Kidney (tissue), 14 donors: ENCODE measurements around the gene JADE2. TPM values are rescaled to one million over a fixed set of nuclear protein-coding genes. Genes with fewer than 3 reads are reported as not detected.

ENCODE experiments used
- DNase-seq, 5 donors: peaks; one replicate each; pipeline ENCODE4 v3.0.0-alpha.2; 2013 to 2020
- FAIRE-seq: peaks from 2 replicates; lab custom pipeline; 2012; peaks lifted over from hg19 to GRCh38; lab: Jason Lieb, UNC
- H3K27ac ChIP-seq, 2 donors: one replicate each; pipeline ENCODE4 v1.7.0; 2013; ENCODE audit warnings: low read depth in 2 of 2, low read length in 2 of 2, inconsistent platforms in 1 of 2
- H3K27me3 ChIP-seq: one replicate; pipeline ENCODE4 v1.7.1; 2013; ENCODE audit warnings: low read length, inconsistent platforms; ENCODE audit not compliant: control insufficient read depth, insufficient read depth
- H3K36me3 ChIP-seq, 3 donors: one replicate each; pipeline versions ENCODE4 v1.7.0 to v1.7.1; 2013; ENCODE audit warnings: low read length in 3 of 3, control low read depth in 1 of 3, inconsistent platforms in 1 of 3; ENCODE audit not compliant: insufficient read depth in 3 of 3, control insufficient read depth in 2 of 3
- H3K4me1 ChIP-seq, 3 donors: one replicate each; pipeline versions ENCODE4 v1.7.0 to v1.7.1; 2013; ENCODE audit warnings: low read length in 3 of 3, inconsistent platforms in 1 of 3, low read depth in 1 of 3; ENCODE audit not compliant: control insufficient read depth in 2 of 3, insufficient read depth in 2 of 3
- H3K4me3 ChIP-seq, 3 donors: one replicate each; pipeline versions ENCODE4 v1.7.0 to v1.8.1; 2013; ENCODE audit warnings: low read length in 3 of 3, control low read depth in 1 of 3, inconsistent platforms in 1 of 3
- H3K9ac ChIP-seq, 3 donors: one replicate each; pipeline versions ENCODE4 v1.7.0 to v1.7.1; 2013; ENCODE audit warnings: low read length in 3 of 3, control low read depth in 1 of 3, inconsistent platforms in 1 of 3
- H3K9me3 ChIP-seq, 3 donors: one replicate each; pipeline versions ENCODE4 v1.7.0 to v1.7.1; 2013; ENCODE audit warnings: low read length in 3 of 3, control low read depth in 1 of 3, inconsistent platforms in 1 of 3; ENCODE audit not compliant: control insufficient read depth in 2 of 3, insufficient read depth in 1 of 3
- CTCF ChIP-seq: IDR thresholded peaks from 3 replicates; pipeline ENCODE4 v1.5.1; 2012; ENCODE audit warnings: mild to moderate bottlenecking, moderate library complexity, borderline replicate concordance; ENCODE audit not compliant: insufficient read depth; ENCODE audit errors: extremely low read depth
- intact Hi-C: fragments of 100-400 bp; cut with DNase I; formaldehyde crosslinking; loops from one replicate; pipeline ENCODE4 v1.11.1; 2022
- polyA plus RNA-seq: library from polyadenylated mRNA; stranded (reverse); fragments of 350-450 nt; fragmentation: Illumina TruSeq; extraction: RNeasy Lipid Tissue Mini Kit (QIAGEN cat#74804); gene quantifications from one replicate; pipeline ENCODE4 v1.2.3, GENCODE V29; 2014; ENCODE audit warnings: low read depth, low replicate concordance; ENCODE audit not compliant: insufficient read depth
- total RNA-seq: library from RNA; stranded (reverse); fragmentation: NEBNext Ultra II Directional; extraction: Animal tissue kit (Norgen Biotek cat#: 25700); gene quantifications from one replicate; pipeline ENCODE4 v1.2.1, GENCODE V29; 2021
- donor health status: control.
- donor health status: control.
- donor health status: control.
- donor health status: control.
- donor health status: control.
- donor health status: DM: yes; HTN: yes; CAD: no.
- donor health status: Normal renal cell carcinoma (clear cell type).

The JADE2 gene
- total and polyA plus RNA-seq, 2 donors from 2014 or later, result 9.2 to 99.6 TPM

GRCh38 chr5:134489227-134489944 lies 36.1 kb upstream of the JADE2 start:
- Histone ChIP-seq H3K4me3 (no peak overlapping the region), H3K4me1 (no peaks in the 10 kb centered on the region), H3K9me3 (no peaks in the 10 kb centered on the region), H3K27me3 (no peaks in the 10 kb centered on the region), H3K9ac (no peak overlapping the region), H3K36me3 (no peaks in the 10 kb centered on the region), H3K27ac (no peak overlapping the region)
- DNase-seq, result peak in 1 of 5 donors; percentile 22
- FAIRE-seq, result no peak
- intact Hi-C loops, result no loop called here
- TF ChIP-seq CTCF, result no peak

- no peak for FAIRE-seq
These were observed 35.1 kb upstream of the JADE2 start for GRCh38 chr5:134490255-134490924.

GRCh38 chr5:134490925-134491271 lies 34.6 kb upstream of the JADE2 start:
- FAIRE-seq (no peak), DNase-seq (peak in 3 of 5 donors; percentile 23 to 34 (median 32))
- Histone ChIP-seq H3K36me3 (no peaks in the 10 kb centered on the region), H3K9me3 (no peaks in the 10 kb centered on the region), H3K4me3 (no peak overlapping the region), H3K27ac (no peak overlapping the region), H3K27me3 (no peaks in the 10 kb centered on the region), H3K4me1 (no peaks in the 10 kb centered on the region), H3K9ac (no peak overlapping the region)
- intact Hi-C loops, result no loop called here
- no peak for TF ChIP-seq CTCF

More at GRCh38 chr5:134490255-134490924, 35.1 kb upstream of the JADE2 start:
- Histone ChIP-seq H3K9me3 (no peaks in the 10 kb centered on the region), H3K27me3 (no peaks in the 10 kb centered on the region), H3K4me1 (no peaks in the 10 kb centered on the region), H3K4me3 (no peak overlapping the region), H3K9ac (no peak overlapping the region), H3K36me3 (no peaks in the 10 kb centered on the region), H3K27ac (no peak overlapping the region)
- intact Hi-C loops, result no loop called here
- DNase-seq, result peak in 1 of 5 donors; percentile 4
- TF ChIP-seq CTCF, result no peak
